HCT116 (cell line): ENCODE data around the gene RET. TPM values are rescaled to one million over a fixed set of nuclear protein-coding genes. Genes with fewer than 3 reads are reported as not detected.
A peak's percentile ranks its signal among the peaks of the same experiment; 100 is the strongest.

Experiments
- ATAC-seq: fragments of 200-7000 bp; cut with Tn5 transposase; 2 replicates; pipeline ENCODE4 v1.9.1; 2020; ENCODE audit warnings: mild to moderate bottlenecking, moderate library complexity
- BruUV-seq: library from RNA; stranded (reverse); fragments of 400-500 nt; replicated peaks from 2 replicates; lab custom pipeline; 2021; lab: Mats Ljungman, UMichigan
- CTCF ChIA-PET: fragments of 300-600 bp; sonication (Branson Sonifier 250); formaldehyde crosslinking; loops from one replicate; lab custom pipeline; 2021; ENCODE audit warnings: antibody characterized with exemption; lab: Charles Lee
- POLR2A ChIA-PET: fragments of 300-600, 350-600 bp; sonication (Branson Sonifier 250); formaldehyde crosslinking; loops from one replicate; lab custom pipeline; 2021; ENCODE audit warnings: antibody characterized with exemption; lab: Charles Lee
- RAD21 ChIA-PET, 2 experiments: fragments of 300-600 bp; sonication (Branson Sonifier 250); formaldehyde crosslinking; loops; one replicate each; lab custom pipeline; 2023; ENCODE audit warnings: low total read pairs in 2 of 2; ENCODE audit not compliant: uncharacterized antibody in 2 of 2, unreplicated experiment in 2 of 2, low non-redundant PET in 1 of 2; lab: Charles Lee
- DNase-seq: peaks from one replicate; pipeline ENCODE4 v3.0.0-alpha.2; 2010; ENCODE audit warnings: low read depth, low spot score
- H2AFZ ChIP-seq: fragments of 200-600 bp; shearing (Covaris generic), sonication (generic); 2 replicates; pipeline ENCODE4 v1.6.1; 2017; ENCODE audit warnings: low read depth, mixed run types, mixed read lengths, antibody characterized with exemption, low read length; ENCODE audit not compliant: poor library complexity, severe bottlenecking
- H3K27ac ChIP-seq: 2 replicates; pipeline ENCODE4 v1.5.1; 2012; ENCODE audit warnings: low read depth, low read length
- H3K27me3 ChIP-seq: fragments of 200-600 bp; sonication (generic); 2 replicates; pipeline ENCODE4 v1.6.1; 2016; ENCODE audit warnings: mixed run types, low read length, mixed read lengths; ENCODE audit not compliant: insufficient read depth
- H3K36me3 ChIP-seq, 2 experiments: fragments of 200-500 bp in 1 of 2; fragments of 200-600 bp in 1 of 2; sonication (Bioruptor generic) in 1 of 2; sonication (generic) in 1 of 2; 2 replicates each; pipeline versions ENCODE4 v1.5.1 to v1.6.1; 2014 to 2016; ENCODE audit warnings: low read length in 2 of 2, inconsistent platforms in 1 of 2, mixed read lengths in 1 of 2, mixed run types in 1 of 2; ENCODE audit not compliant: insufficient read depth in 2 of 2, control insufficient read depth in 1 of 2
- H3K4me1 ChIP-seq, 2 experiments: fragments of 200-600 bp in 1 of 2; sonication (generic) in 1 of 2; 2 replicates each; pipeline versions ENCODE4 v1.5.1 to v1.6.1; 2012 to 2017; ENCODE audit warnings: low read length in 2 of 2, inconsistent platforms in 1 of 2, mild to moderate bottlenecking in 1 of 2, mixed read lengths in 1 of 2, mixed run types in 1 of 2, moderate library complexity in 1 of 2; ENCODE audit not compliant: insufficient read depth in 2 of 2, control insufficient read depth in 1 of 2
- H3K4me2 ChIP-seq: fragments of 200-600 bp; sonication (generic); 2 replicates; pipeline ENCODE4 v1.6.1; 2017; ENCODE audit warnings: mixed run types, low read length, mixed read lengths
- H3K4me3 ChIP-seq, 2 experiments: fragments of 200-600 bp in 1 of 2; sonication (generic) in 1 of 2; replicated peaks in 1 of 2; 2 replicates each; pipeline ENCODE4 v1.5.1; 2011 to 2016; ENCODE audit warnings: low read length in 2 of 2, control low read depth in 1 of 2, low read depth in 1 of 2, mild to moderate bottlenecking in 1 of 2, mixed read lengths in 1 of 2, mixed run types in 1 of 2
- H3K79me2 ChIP-seq: fragments of 200-600 bp; sonication (generic); 2 replicates; pipeline ENCODE4 v1.6.1; 2017; ENCODE audit warnings: mild to moderate bottlenecking, mixed run types, low read length, moderate library complexity, mixed read lengths; ENCODE audit not compliant: insufficient read depth
- H3K9ac ChIP-seq: fragments of 200-600 bp; sonication (generic); 2 replicates; pipeline ENCODE4 v1.6.1; 2016; ENCODE audit warnings: low read length, mixed read lengths
- H3K9me2 ChIP-seq: fragments of 200-600 bp; sonication (generic), shearing (Covaris generic); 2 replicates; pipeline ENCODE4 v1.6.1; 2017; ENCODE audit warnings: mixed run types, mild to moderate bottlenecking, moderate library complexity; ENCODE audit not compliant: insufficient read depth
- H3K9me3 ChIP-seq, 2 experiments: fragments of 200-500 bp in 1 of 2; fragments of 200-600 bp in 1 of 2; sonication (Bioruptor generic) in 1 of 2; sonication (generic) in 1 of 2; 2 replicates each; pipeline ENCODE4 v1.6.1; 2014 to 2017; ENCODE audit warnings: low read length in 2 of 2, mixed read lengths in 2 of 2, inconsistent platforms in 1 of 2, low read depth in 1 of 2, mild to moderate bottlenecking in 1 of 2, mixed run types in 1 of 2, moderate library complexity in 1 of 2; ENCODE audit not compliant: control insufficient read depth in 1 of 2, insufficient read depth in 1 of 2
- H4K20me1 ChIP-seq: fragments of 200-600 bp; sonication (generic), shearing (Covaris generic); 2 replicates; pipeline ENCODE4 v1.6.1; 2017; ENCODE audit warnings: mixed run types, mild to moderate bottlenecking, moderate library complexity; ENCODE audit not compliant: insufficient read depth
- ATF3 ChIP-seq: IDR thresholded peaks from 2 replicates; pipeline ENCODE4 v1.6.1; 2012
- CEBPB ChIP-seq: IDR thresholded peaks from 2 replicates; pipeline ENCODE4 v1.6.1; 2012; ENCODE audit warnings: low read depth
- CTCF ChIP-seq, 3 experiments: fragments of 200-600 bp in 1 of 3; sonication (generic) in 1 of 3; IDR thresholded peaks in 2 of 3; conservative IDR thresholded peaks in 1 of 3; 2 replicates each; pipeline ENCODE4 v1.5.1; 2012 to 2017; ENCODE audit warnings: low read depth in 2 of 3, low read length in 2 of 3, antibody characterized with exemption in 1 of 3, borderline replicate concordance in 1 of 3, control low read depth in 1 of 3, mild to moderate bottlenecking in 1 of 3, mixed read lengths in 1 of 3, mixed run types in 1 of 3, moderate library complexity in 1 of 3; ENCODE audit not compliant: insufficient read depth in 1 of 3
- EGR1 ChIP-seq: IDR thresholded peaks from 2 replicates; pipeline ENCODE4 v1.6.1; 2012; ENCODE audit warnings: low read depth
- EZH2 ChIP-seq: fragments of 200-600 bp; sonication (generic); IDR thresholded peaks from 2 replicates; pipeline ENCODE4 v1.6.1; 2017; ENCODE audit warnings: antibody characterized with exemption, mixed run types
- FOSL1 ChIP-seq: IDR thresholded peaks from 2 replicates; pipeline ENCODE4 v1.6.1; 2012; ENCODE audit warnings: low read depth
- POLR2A ChIP-seq: IDR thresholded peaks from 2 replicates; pipeline ENCODE4 v1.7.0; 2011; ENCODE audit warnings: borderline replicate concordance; ENCODE audit not compliant: insufficient read depth, insufficient read length; ENCODE audit errors: extremely low read depth
- RAD21 ChIP-seq: IDR thresholded peaks from 2 replicates; pipeline ENCODE4 v1.6.1; 2012; ENCODE audit warnings: low read depth, mild to moderate bottlenecking
- SIN3A ChIP-seq: IDR thresholded peaks from 2 replicates; pipeline ENCODE4 v1.6.1; 2012; ENCODE audit warnings: low read depth
- SRF ChIP-seq: IDR thresholded peaks from 2 replicates; pipeline ENCODE4 v1.6.1; 2012; ENCODE audit warnings: low read depth
- YY1 ChIP-seq: IDR thresholded peaks from 2 replicates; pipeline ENCODE4 v1.6.1; 2011; ENCODE audit warnings: low read length, low read depth, moderate library complexity, mild to moderate bottlenecking; ENCODE audit not compliant: insufficient replicate concordance; ENCODE audit errors: extremely low read depth
- intact Hi-C: fragments of 100-400 bp; cut with micrococcal nuclease; formaldehyde crosslinking; loops from 2 replicates; pipeline ENCODE4 v1.10.0; 2022
- total RNA-seq: library from RNA; stranded (reverse); gene quantifications from one replicate; pipeline ENCODE4 v1.2.1, GENCODE V29; 2021; ENCODE audit not compliant: unreplicated experiment
- TF ChIP-seq, protein P1 (sequence below): IDR thresholded peaks from 2 replicates; pipeline ENCODE4 v1.6.1; 2012; ENCODE audit warnings: low read depth
- TF ChIP-seq, protein P2 (sequence below): IDR thresholded peaks from 2 replicates; pipeline ENCODE4 v1.6.1; 2011; ENCODE audit warnings: mild to moderate bottlenecking, low read length, moderate library complexity; ENCODE audit not compliant: insufficient replicate concordance; ENCODE audit errors: extremely low read depth

The RET gene
- total RNA-seq, 1 experiment from 2014 or later, result 5.9 TPM

DNA sequence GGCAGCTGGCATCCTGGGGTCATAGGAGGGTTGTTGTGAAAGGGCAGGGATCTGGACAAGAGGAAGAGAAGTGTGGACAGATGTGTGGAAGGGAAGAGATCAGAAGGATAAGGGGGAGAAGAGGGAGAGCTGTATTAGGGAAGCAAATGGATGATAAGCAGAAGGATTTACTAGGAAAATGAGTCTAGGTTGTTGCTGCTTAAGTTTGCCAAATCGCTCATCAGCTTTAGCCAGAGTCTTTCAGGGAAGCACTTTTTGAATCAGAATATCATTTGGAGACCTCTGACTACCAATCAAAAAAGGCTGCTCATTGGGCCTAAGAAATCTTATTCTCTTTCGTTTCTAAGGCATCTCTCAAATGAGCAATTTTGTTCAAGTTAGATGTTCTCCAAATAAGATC, 58.8 kb downstream of the RET start:
- ATAC-seq, result no peak
- no peaks in the 10 kb centered on the region for H3K27me3 ChIP-seq
- peaks cover 3 to 16% of the 10 kb centered on the region in 2 experiments; a peak in 3 of 4 replicates for H3K4me1 ChIP-seq
- no peaks in the 10 kb centered on the region for H4K20me1 ChIP-seq
- intact Hi-C loops, result no loop called here
- no peak overlapping the region for H3K4me2 ChIP-seq
- no peak overlapping the region for H2AFZ ChIP-seq
- peaks cover 22% of the 10 kb centered on the region for H3K79me2 ChIP-seq
- no TSS peak for BruUV-seq
- H3K9me3 ChIP-seq, result no peaks in the 10 kb centered on the region
- ChIA-PET POLR2A (no interaction called here), RAD21 (no interaction called here), CTCF (no interaction called here)
- TF ChIP-seq, protein P1, sequence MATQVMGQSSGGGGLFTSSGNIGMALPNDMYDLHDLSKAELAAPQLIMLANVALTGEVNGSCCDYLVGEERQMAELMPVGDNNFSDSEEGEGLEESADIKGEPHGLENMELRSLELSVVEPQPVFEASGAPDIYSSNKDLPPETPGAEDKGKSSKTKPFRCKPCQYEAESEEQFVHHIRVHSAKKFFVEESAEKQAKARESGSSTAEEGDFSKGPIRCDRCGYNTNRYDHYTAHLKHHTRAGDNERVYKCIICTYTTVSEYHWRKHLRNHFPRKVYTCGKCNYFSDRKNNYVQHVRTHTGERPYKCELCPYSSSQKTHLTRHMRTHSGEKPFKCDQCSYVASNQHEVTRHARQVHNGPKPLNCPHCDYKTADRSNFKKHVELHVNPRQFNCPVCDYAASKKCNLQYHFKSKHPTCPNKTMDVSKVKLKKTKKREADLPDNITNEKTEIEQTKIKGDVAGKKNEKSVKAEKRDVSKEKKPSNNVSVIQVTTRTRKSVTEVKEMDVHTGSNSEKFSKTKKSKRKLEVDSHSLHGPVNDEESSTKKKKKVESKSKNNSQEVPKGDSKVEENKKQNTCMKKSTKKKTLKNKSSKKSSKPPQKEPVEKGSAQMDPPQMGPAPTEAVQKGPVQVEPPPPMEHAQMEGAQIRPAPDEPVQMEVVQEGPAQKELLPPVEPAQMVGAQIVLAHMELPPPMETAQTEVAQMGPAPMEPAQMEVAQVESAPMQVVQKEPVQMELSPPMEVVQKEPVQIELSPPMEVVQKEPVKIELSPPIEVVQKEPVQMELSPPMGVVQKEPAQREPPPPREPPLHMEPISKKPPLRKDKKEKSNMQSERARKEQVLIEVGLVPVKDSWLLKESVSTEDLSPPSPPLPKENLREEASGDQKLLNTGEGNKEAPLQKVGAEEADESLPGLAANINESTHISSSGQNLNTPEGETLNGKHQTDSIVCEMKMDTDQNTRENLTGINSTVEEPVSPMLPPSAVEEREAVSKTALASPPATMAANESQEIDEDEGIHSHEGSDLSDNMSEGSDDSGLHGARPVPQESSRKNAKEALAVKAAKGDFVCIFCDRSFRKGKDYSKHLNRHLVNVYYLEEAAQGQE, result no peak
- TF ChIP-seq SRF, result no peak
- H3K9ac ChIP-seq, result no peak overlapping the region
- H3K4me3 ChIP-seq, result no peak overlapping the region
- DNase-seq, result no peak
- H3K9me2 ChIP-seq, result no peaks in the 10 kb centered on the region
- no peaks in the 10 kb centered on the region for H3K36me3 ChIP-seq
- H3K27ac ChIP-seq, result no peak overlapping the region

DNA sequence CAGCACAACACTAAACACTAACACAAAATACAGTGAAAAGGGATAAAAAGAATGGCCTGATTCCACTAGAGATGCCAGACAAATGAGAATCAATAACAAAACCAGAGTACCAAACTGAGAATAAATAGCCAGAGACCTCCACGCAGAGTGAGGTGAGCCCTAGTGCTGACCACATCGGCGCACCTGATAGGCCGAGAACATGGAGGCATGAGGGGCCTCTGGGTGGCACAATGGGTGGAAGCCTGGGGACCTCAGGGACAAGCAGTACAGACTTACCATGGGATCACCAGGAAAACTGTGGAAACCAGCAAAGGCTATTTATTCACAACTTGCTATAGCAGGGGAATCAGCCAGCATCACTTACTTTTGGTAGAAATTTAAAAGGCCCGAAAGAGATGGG, 59.6 kb downstream of the RET start:
- CTCF ChIA-PET, result no interaction called here
- peaks cover 25% of the 10 kb centered on the region for H3K79me2 ChIP-seq
- no peaks in the 10 kb centered on the region for H3K27me3 ChIP-seq
- no peaks in the 10 kb centered on the region for H3K9me2 ChIP-seq
- RAD21 ChIA-PET, result no interaction called here
- no peaks in the 10 kb centered on the region for H3K36me3 ChIP-seq
- H3K9me3 ChIP-seq, result no peaks in the 10 kb centered on the region
- no peak overlapping the region for H3K4me2 ChIP-seq
- H3K4me3 ChIP-seq, result no peak overlapping the region
- H4K20me1 ChIP-seq, result no peaks in the 10 kb centered on the region
- POLR2A ChIA-PET, result no interaction called here
- peaks cover 3 to 16% of the 10 kb centered on the region in 2 experiments; a peak in 3 of 4 replicates for H3K4me1 ChIP-seq
- DNase-seq (no peak), ATAC-seq (no peak)
- no peak overlapping the region for H3K9ac ChIP-seq
- intact Hi-C loops, result no loop called here
- TSS peak; percentile 57 for BruUV-seq
- no peak overlapping the region for H2AFZ ChIP-seq
- no peak overlapping the region for H3K27ac ChIP-seq
- TF ChIP-seq SIN3A (no peak), SRF (no peak), RAD21 (no peak), ATF3 (no peak), EZH2 (no peak), CEBPB (no peak), YY1 (no peak), POLR2A (no peak), FOSL1 (no peak), EGR1 (no peak), CTCF (IDR thresholded peaks at IDR 0.05 in 2 of 3, conservative IDR thresholded peaks at IDR 0.05 in 1 of 3; ENCODE audit: borderline replicate concordance in 1 of 3, insufficient read depth in 1 of 3, low read depth in 2 of 3, low read length in 2 of 3) (no peak)
- TF ChIP-seq, protein P2, sequence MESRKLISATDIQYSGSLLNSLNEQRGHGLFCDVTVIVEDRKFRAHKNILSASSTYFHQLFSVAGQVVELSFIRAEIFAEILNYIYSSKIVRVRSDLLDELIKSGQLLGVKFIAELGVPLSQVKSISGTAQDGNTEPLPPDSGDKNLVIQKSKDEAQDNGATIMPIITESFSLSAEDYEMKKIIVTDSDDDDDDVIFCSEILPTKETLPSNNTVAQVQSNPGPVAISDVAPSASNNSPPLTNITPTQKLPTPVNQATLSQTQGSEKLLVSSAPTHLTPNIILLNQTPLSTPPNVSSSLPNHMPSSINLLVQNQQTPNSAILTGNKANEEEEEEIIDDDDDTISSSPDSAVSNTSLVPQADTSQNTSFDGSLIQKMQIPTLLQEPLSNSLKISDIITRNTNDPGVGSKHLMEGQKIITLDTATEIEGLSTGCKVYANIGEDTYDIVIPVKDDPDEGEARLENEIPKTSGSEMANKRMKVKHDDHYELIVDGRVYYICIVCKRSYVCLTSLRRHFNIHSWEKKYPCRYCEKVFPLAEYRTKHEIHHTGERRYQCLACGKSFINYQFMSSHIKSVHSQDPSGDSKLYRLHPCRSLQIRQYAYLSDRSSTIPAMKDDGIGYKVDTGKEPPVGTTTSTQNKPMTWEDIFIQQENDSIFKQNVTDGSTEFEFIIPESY, result no peak
